SJSA1 (cell line): ENCODE results near the gene POU3F1. TPM values are rescaled to one million over a fixed set of nuclear protein-coding genes. Genes with fewer than 3 reads are reported as not detected.
A peak's percentile ranks its signal among the peaks of the same experiment; 100 is the strongest.

Source experiments
- DNase-seq, 2 experiments: peaks; one replicate each; pipeline ENCODE4 v3.0.0-alpha.2; 2015 to 2020; ENCODE audit warnings: low spot score in 2 of 2, low read depth in 1 of 2
- H3K27ac ChIP-seq: fragments of 250-450 bp; sonication (Bioruptor Pico); 2 replicates; pipeline ENCODE4 v1.5.1; 2020; ENCODE audit warnings: mild to moderate bottlenecking, moderate library complexity
- H3K27me3 ChIP-seq: fragments of 250-450 bp; sonication (Bioruptor Pico); replicated peaks from 2 replicates; pipeline ENCODE4 v1.5.1; 2020; ENCODE audit warnings: mild to moderate bottlenecking, moderate library complexity
- H3K36me3 ChIP-seq: fragments of 250-450 bp; sonication (Bioruptor Pico); 2 replicates; pipeline ENCODE4 v1.5.1; 2020; ENCODE audit warnings: mild to moderate bottlenecking
- H3K4me1 ChIP-seq: fragments of 250-450 bp; sonication (Bioruptor Pico); replicated peaks from 2 replicates; pipeline ENCODE4 v1.6.1; 2021; ENCODE audit warnings: mild to moderate bottlenecking
- H3K4me3 ChIP-seq: fragments of 250-450 bp; sonication (Bioruptor Pico); 2 replicates; pipeline ENCODE4 v1.5.1; 2020; ENCODE audit warnings: mild to moderate bottlenecking
- H3K9me3 ChIP-seq: fragments of 250-450 bp; sonication (Bioruptor Pico); replicated peaks from 2 replicates; pipeline ENCODE4 v1.5.1; 2020; ENCODE audit warnings: mild to moderate bottlenecking
- total RNA-seq: library from RNA; depleted of rRNA; stranded (reverse); fragments of >200 nt; shearing (Covaris generic); gene quantifications from 2 replicates; pipeline ENCODE4 v1.2.3, GENCODE V29; 2014

POU3F1 gene
- total RNA-seq, 1 experiment from 2014 or later = 0.26 TPM

GRCh38 chr1:38050397-38051078 is 3.9 kb upstream of the POU3F1 start:
- Histone ChIP-seq H3K9me3 (peaks cover 3% of the 10 kb centered on the region; the same call in 1 of the 2 replicates), H3K4me1 (peaks cover 21% of the 10 kb centered on the region), H3K4me3 (no peak overlapping the region), H3K36me3 (no peaks in the 10 kb centered on the region), H3K27ac (no peak overlapping the region), H3K27me3 (peaks cover 19% of the 10 kb centered on the region)
- DNase-seq = no peak

GRCh38 chr1:38047603-38048141 is 1.1 kb upstream of the POU3F1 start:
- Histone ChIP-seq H3K27me3 (peaks cover 44% of the 10 kb centered on the region), H3K4me1 (peaks cover 25% of the 10 kb centered on the region), H3K4me3 (peak overlapping the region; percentile 49), H3K36me3 (no peaks in the 10 kb centered on the region), H3K9me3 (peaks cover 5% of the 10 kb centered on the region; the same call in 1 of the 2 replicates), H3K27ac (no peak overlapping the region)
- no peak for DNase-seq

- Histone ChIP-seq H3K4me1 (peaks cover 25% of the 10 kb centered on the region), H3K36me3 (no peaks in the 10 kb centered on the region), H3K9me3 (peaks cover 5% of the 10 kb centered on the region; the same call in 1 of the 2 replicates), H3K27me3 (peaks cover 51% of the 10 kb centered on the region), H3K27ac (no peak overlapping the region), H3K4me3 (peak overlapping the region; percentile 49)
- peak; percentile 82 to 89 for DNase-seq
Measured at GRCh38 chr1:38046884-38047602, 450 bp upstream of the POU3F1 start.

GRCh38 chr1:38045401-38046332 is 926 bp downstream of the POU3F1 start:
- Histone ChIP-seq H3K27me3 (peaks cover 55% of the 10 kb centered on the region), H3K27ac (no peak overlapping the region), H3K9me3 (peaks cover 5% of the 10 kb centered on the region; the same call in 1 of the 2 replicates), H3K36me3 (no peaks in the 10 kb centered on the region), H3K4me1 (peaks cover 25% of the 10 kb centered on the region), H3K4me3 (peak overlapping the region; percentile 49; the same call in 1 of the 2 replicates)
- DNase-seq = peak in 1 of 2 experiments; percentile 41

- H3K27ac ChIP-seq = no peak overlapping the region
- no peak overlapping the region for H3K4me3 ChIP-seq
- peaks cover 25% of the 10 kb centered on the region for H3K4me1 ChIP-seq
- H3K27me3 ChIP-seq = peaks cover 55% of the 10 kb centered on the region
- no peak for DNase-seq
- H3K9me3 ChIP-seq = peaks cover 5% of the 10 kb centered on the region; the same call in 1 of the 2 replicates
- H3K36me3 ChIP-seq = no peaks in the 10 kb centered on the region
Measured at GRCh38 chr1:38044221-38045215, 2.1 kb downstream of the POU3F1 start.

GRCh38 chr1:38043036-38043747 is 3.4 kb downstream of the POU3F1 start:
- H3K4me3 ChIP-seq = no peak overlapping the region
- DNase-seq = no peak
- H3K27ac ChIP-seq = no peak overlapping the region
- no peaks in the 10 kb centered on the region for H3K36me3 ChIP-seq
- peaks cover 53% of the 10 kb centered on the region for H3K27me3 ChIP-seq
- peaks cover 29% of the 10 kb centered on the region for H3K4me1 ChIP-seq
- peaks cover 5% of the 10 kb centered on the region; the same call in 1 of the 2 replicates for H3K9me3 ChIP-seq

- H3K4me3 ChIP-seq = no peak overlapping the region
- H3K27me3 ChIP-seq = peaks cover 43% of the 10 kb centered on the region
- H3K4me1 ChIP-seq = peaks cover 22% of the 10 kb centered on the region
- H3K9me3 ChIP-seq = peaks cover 5% of the 10 kb centered on the region; the same call in 1 of the 2 replicates
- no peak overlapping the region for H3K27ac ChIP-seq
- no peak for DNase-seq
- no peaks in the 10 kb centered on the region for H3K36me3 ChIP-seq
Measured at GRCh38 chr1:38041936-38042834, 4.4 kb downstream of the POU3F1 start.

- Histone ChIP-seq H3K27me3 (peaks cover 28% of the 10 kb centered on the region), H3K4me1 (peaks cover 4% of the 10 kb centered on the region), H3K27ac (no peak overlapping the region), H3K9me3 (no peaks in the 10 kb centered on the region), H3K4me3 (no peak overlapping the region), H3K36me3 (no peaks in the 10 kb centered on the region)
- DNase-seq = no peak
Measured at GRCh38 chr1:38039331-38040088, 7.1 kb downstream of the POU3F1 start.

GRCh38 chr1:38038861-38039260 is 7.7 kb downstream of the POU3F1 start:
- Histone ChIP-seq H3K4me1 (peaks cover 4% of the 10 kb centered on the region), H3K36me3 (no peaks in the 10 kb centered on the region), H3K27me3 (peaks cover 21% of the 10 kb centered on the region), H3K4me3 (no peak overlapping the region), H3K27ac (no peak overlapping the region), H3K9me3 (no peaks in the 10 kb centered on the region)
- DNase-seq = no peak

GRCh38 chr1:38037221-38037939 is 9.2 kb downstream of the POU3F1 start:
- DNase-seq = no peak
- Histone ChIP-seq H3K36me3 (no peaks in the 10 kb centered on the region), H3K27ac (no peak overlapping the region), H3K9me3 (no peaks in the 10 kb centered on the region), H3K27me3 (peaks cover 8% of the 10 kb centered on the region), H3K4me3 (no peak overlapping the region), H3K4me1 (peaks cover 4% of the 10 kb centered on the region)
